GM23248 (cell line): Measurements from ENCODE around the gene TMEM273. TPM values are rescaled to one million over a fixed set of nuclear protein-coding genes. Genes with fewer than 3 reads are reported as not detected.

Experiments
- DNase-seq: peaks from one replicate; pipeline ENCODE4 v3.0.0-alpha.2; 2015
- H2AFZ ChIP-seq: fragments of 200-600 bp; sonication (generic); 2 replicates; pipeline ENCODE4 v1.6.1; 2016; ENCODE audit warnings: antibody characterized with exemption
- H3F3A ChIP-seq: fragments of 200-600 bp; sonication (generic); 2 replicates; pipeline ENCODE4 v1.6.1; 2016; ENCODE audit warnings: mild to moderate bottlenecking, antibody characterized with exemption, mixed run types; ENCODE audit not compliant: insufficient read depth
- H3K27ac ChIP-seq: fragments of 200-600 bp; sonication (generic); 2 replicates; pipeline ENCODE4 v1.5.1; 2016; ENCODE audit warnings: mild to moderate bottlenecking
- H3K27me3 ChIP-seq: fragments of 200-600 bp; sonication (generic); replicated peaks from 2 replicates; pipeline ENCODE4 v1.6.1; 2016; ENCODE audit warnings: mild to moderate bottlenecking; ENCODE audit not compliant: insufficient read depth
- H3K36me3 ChIP-seq: fragments of 200-600 bp; sonication (generic); 2 replicates; pipeline ENCODE4 v1.6.1; 2016; ENCODE audit warnings: low read depth, mild to moderate bottlenecking
- H3K4me1 ChIP-seq: fragments of 200-600 bp; sonication (generic); 2 replicates; pipeline ENCODE4 v1.6.1; 2016; ENCODE audit warnings: mild to moderate bottlenecking; ENCODE audit not compliant: insufficient read depth
- H3K4me2 ChIP-seq: fragments of 200-600 bp; sonication (generic); one replicate; pipeline ENCODE4 v1.6.1; 2016; ENCODE audit warnings: mild to moderate bottlenecking; ENCODE audit not compliant: unreplicated experiment
- H3K4me3 ChIP-seq: fragments of 200-600 bp; sonication (generic); 2 replicates; pipeline ENCODE4 v1.5.1; 2016; ENCODE audit warnings: mild to moderate bottlenecking
- H3K79me2 ChIP-seq: fragments of 200-600 bp; sonication (generic); 2 replicates; pipeline ENCODE4 v1.6.1; 2016; ENCODE audit warnings: mild to moderate bottlenecking; ENCODE audit not compliant: insufficient read depth
- H3K9ac ChIP-seq: fragments of 200-600 bp; sonication (generic); 2 replicates; pipeline ENCODE4 v1.6.1; 2016; ENCODE audit warnings: mild to moderate bottlenecking
- H3K9me2 ChIP-seq: fragments of 200-600 bp; sonication (generic); 2 replicates; pipeline ENCODE4 v1.6.1; 2016; ENCODE audit warnings: mixed run types, mild to moderate bottlenecking, moderate library complexity; ENCODE audit not compliant: insufficient read depth
- H3K9me3 ChIP-seq: fragments of 200-600 bp; sonication (generic); one replicate; pipeline ENCODE4 v1.6.1; 2017; ENCODE audit warnings: low read depth
- H4K20me1 ChIP-seq: fragments of 200-600 bp; sonication (generic); 2 replicates; pipeline ENCODE4 v1.6.0; 2016; ENCODE audit not compliant: insufficient read depth
- EZH2 ChIP-seq: fragments of 200-600 bp; sonication (generic); IDR thresholded peaks from 2 replicates; pipeline ENCODE4 v1.6.1; 2018; ENCODE audit warnings: antibody characterized with exemption, mild to moderate bottlenecking; ENCODE audit not compliant: insufficient read depth, poor library complexity, severe bottlenecking
- EZH2phosphoT487 ChIP-seq: fragments of 200-600 bp; sonication (generic); IDR thresholded peaks from 2 replicates; pipeline ENCODE4 v1.6.1; 2018; ENCODE audit warnings: antibody characterized with exemption, moderate library complexity, mild to moderate bottlenecking, low read depth; ENCODE audit not compliant: insufficient read depth
- WGBS, 2 experiments: methylation state at CpG; one replicate each; pipeline ENCODE4 v1.1.6; 2015 to 2017; ENCODE audit warnings: low lambda C conversion rate in 2 of 2, low coverage in 1 of 2; ENCODE audit errors: missing lambda C conversion rate in 2 of 2; 5-methylcytosine and 5-hydroxymethylcytosine counted together
- in situ Hi-C: fragments of 300-500 bp; cut with MboI; formaldehyde crosslinking; loops from 2 replicates; pipeline ENCODE4 v1.15.0; 2020
- polyA plus RNA-seq: library from polyadenylated mRNA; unstranded; fragments of >200 nt; fragmentation: Nextera tagmentation; extraction: Ambion mirVana; gene quantifications from 2 replicates; pipeline ENCODE4 v1.2.1, GENCODE V29; 2016
- total RNA-seq: library from RNA; depleted of rRNA; stranded (reverse); fragments of >200 nt; shearing (Covaris generic); gene quantifications from 2 replicates; pipeline ENCODE4 v1.2.3, GENCODE V29; 2014

TMEM273 gene
- total and polyA plus RNA-seq, 2 experiments from 2014 or later: not detected

DNA sequence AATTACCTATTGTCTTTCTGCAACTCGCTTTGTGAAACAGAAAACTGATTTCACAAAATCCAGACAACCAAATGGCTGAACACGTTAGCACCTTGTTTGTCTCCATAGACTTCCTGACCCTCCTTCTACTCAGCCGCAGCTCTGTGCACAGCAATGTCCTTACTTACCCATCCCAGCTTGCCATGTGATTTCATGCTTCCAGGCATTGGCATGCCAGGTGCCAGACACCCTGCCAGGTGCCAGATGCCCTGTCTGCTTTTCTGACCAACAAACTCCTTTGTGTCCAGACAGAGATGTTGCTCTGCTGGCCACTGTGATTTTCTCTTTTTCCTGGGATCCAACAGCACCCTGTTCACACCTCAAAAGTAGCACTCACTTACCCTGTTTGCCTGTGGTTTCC, 38.3 kb downstream of the TMEM273 start:
- H3K9me3 ChIP-seq: no peaks in the 10 kb centered on the region
- H3K4me2 ChIP-seq: no peak overlapping the region
- in situ Hi-C loops: loop anchor here (25.0 kb wide), 1 partner anchor 488 kb away; no protein-coding TSS in a partner anchor
- no peaks in the 10 kb centered on the region for H3K27me3 ChIP-seq
- H3K4me3 ChIP-seq: no peak overlapping the region
- no peaks in the 10 kb centered on the region for H3F3A ChIP-seq
- no peak overlapping the region for H2AFZ ChIP-seq
- H3K79me2 ChIP-seq: no peaks in the 10 kb centered on the region
- no peak for DNase-seq
- peaks cover 19% of the 10 kb centered on the region for H3K4me1 ChIP-seq
- TF ChIP-seq EZH2 (no peak), EZH2phosphoT487 (no peak)
- H3K9ac ChIP-seq: no peak overlapping the region
- no peaks in the 10 kb centered on the region for H3K9me2 ChIP-seq
- H3K36me3 ChIP-seq: no peaks in the 10 kb centered on the region
- WGBS, 2 experiments: 95 to 100% methylated on average over 3 of the region's 3 CpGs
- H3K27ac ChIP-seq: no peak overlapping the region
- no peaks in the 10 kb centered on the region for H4K20me1 ChIP-seq

DNA sequence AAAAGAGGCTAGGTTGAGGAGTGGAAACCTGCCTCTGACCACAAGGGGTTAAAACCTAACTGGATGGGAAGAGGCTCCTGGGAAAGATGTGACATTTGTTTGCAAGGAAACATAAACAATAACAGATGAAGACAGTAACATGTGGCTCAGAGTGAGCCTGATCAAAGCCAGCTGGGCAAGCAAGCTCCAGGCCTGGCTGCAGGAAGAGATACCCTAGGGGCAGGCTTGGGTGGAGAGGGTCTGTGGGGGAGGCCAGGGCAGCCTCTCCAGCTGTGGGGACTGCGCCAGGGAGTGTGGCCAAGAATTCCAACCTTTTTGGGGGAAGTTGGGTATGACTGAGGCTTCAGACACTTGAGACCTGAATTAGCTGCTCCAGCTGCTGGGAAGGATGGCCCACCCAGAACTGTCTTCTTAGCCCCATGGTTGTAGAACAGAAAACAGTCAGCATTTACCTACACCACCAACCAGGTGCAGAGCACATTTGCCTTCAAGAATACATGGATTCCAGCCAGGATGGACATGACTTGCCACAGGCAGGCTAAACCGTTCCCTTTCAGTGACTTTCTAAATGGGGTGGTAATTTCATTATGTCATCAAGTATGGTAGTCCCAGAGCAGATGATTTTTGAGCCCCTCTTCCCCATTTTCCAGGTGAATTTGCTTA, 44.0 kb downstream of the TMEM273 start:
- Histone ChIP-seq H4K20me1 (no peaks in the 10 kb centered on the region), H2AFZ (no peak overlapping the region), H3K9me2 (no peaks in the 10 kb centered on the region), H3K9me3 (no peaks in the 10 kb centered on the region), H3F3A (peaks cover 21% of the 10 kb centered on the region), H3K9ac (no peak overlapping the region), H3K4me2 (no peak overlapping the region), H3K79me2 (no peaks in the 10 kb centered on the region), H3K4me3 (no peak overlapping the region), H3K4me1 (peaks cover 38% of the 10 kb centered on the region), H3K36me3 (no peaks in the 10 kb centered on the region), H3K27me3 (no peaks in the 10 kb centered on the region), H3K27ac (no peak overlapping the region)
- DNase-seq: peak; percentile 61
- in situ Hi-C loops: no loop called here
- 21 to 36% methylated on average over 2 of the region's 2 CpGs for WGBS, 2 experiments
- no peak for TF ChIP-seq EZH2phosphoT487
- TF ChIP-seq EZH2: no peak

DNA sequence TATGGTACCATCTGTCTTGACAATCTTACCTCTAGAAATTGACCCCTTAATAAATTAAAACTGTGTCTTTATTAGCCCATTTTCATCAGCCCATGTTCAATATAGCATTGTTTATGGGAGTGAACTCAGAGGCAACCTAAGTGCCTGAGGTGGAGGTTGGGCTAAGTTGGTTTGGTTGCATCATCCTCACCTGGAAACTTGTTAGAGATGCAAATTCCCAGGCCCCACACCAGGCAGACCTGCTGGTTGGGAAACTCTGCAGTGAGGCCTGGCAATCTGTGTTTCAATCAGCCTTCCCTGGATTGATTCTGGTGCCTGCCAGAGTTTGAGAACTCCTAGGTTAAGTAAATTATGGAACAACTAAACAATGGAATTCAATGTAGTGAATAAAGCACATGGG, 44.9 kb downstream of the TMEM273 start:
- Histone ChIP-seq H3K4me2 (no peak overlapping the region), H4K20me1 (no peaks in the 10 kb centered on the region), H3K27me3 (no peaks in the 10 kb centered on the region), H3K4me3 (no peak overlapping the region), H3K9me2 (no peaks in the 10 kb centered on the region), H3K27ac (no peak overlapping the region), H3K79me2 (no peaks in the 10 kb centered on the region), H2AFZ (no peak overlapping the region), H3K9me3 (no peaks in the 10 kb centered on the region), H3F3A (peaks cover 28% of the 10 kb centered on the region), H3K9ac (no peak overlapping the region), H3K4me1 (peaks cover 44% of the 10 kb centered on the region), H3K36me3 (no peaks in the 10 kb centered on the region)
- no peak for DNase-seq
- TF ChIP-seq EZH2phosphoT487 (no peak), EZH2 (no peak)
- in situ Hi-C loops: no loop called here

DNA sequence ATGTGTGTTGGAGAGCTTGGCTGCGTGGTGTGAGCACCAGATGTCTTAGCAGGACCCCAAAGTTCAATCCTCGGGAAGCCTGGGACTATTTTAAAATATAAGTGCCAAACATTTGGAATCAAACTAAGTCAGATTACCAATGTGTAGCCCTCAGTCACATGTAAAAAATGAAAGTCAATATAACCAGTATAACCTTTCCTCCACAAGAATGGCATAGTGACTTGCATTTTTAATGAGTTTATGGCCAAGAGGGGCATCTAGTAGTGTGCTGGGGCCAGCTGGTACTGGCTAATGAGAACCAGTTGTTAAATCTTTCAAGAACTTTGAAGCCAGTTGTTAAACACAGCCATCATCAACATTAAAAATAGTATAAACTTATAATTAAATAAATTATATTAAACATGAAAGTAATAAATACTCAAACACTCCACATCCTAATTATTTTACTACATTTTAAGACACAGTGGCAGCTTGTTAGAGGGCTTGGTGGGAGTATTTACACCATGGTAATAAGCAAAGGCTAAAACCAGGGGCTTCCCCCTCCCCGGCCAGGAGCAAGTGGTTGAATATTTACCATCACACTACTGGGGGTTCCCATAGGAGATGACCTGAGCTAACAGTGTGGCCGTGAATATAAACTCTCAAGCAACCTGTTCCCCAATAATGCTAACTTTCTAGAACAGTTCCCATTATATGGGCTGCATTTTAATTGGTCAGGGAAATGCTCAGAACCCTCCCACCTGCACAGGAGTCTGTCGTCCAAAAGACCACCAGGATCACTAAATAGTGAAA, 46.5 kb downstream of the TMEM273 start:
- TF ChIP-seq EZH2 (no peak), EZH2phosphoT487 (no peak)
- peak; percentile 12 for DNase-seq
- WGBS, 2 experiments: 60 to 63% methylated on average over 5 of the region's 5 CpGs
- Histone ChIP-seq H3K9me2 (no peaks in the 10 kb centered on the region), H3K4me2 (peak overlapping the region; percentile 68), H3K9me3 (no peaks in the 10 kb centered on the region), H3K27ac (peak overlapping the region; percentile 100), H3K27me3 (no peaks in the 10 kb centered on the region), H3K36me3 (no peaks in the 10 kb centered on the region), H3K4me1 (peaks cover 48% of the 10 kb centered on the region), H3K4me3 (no peak overlapping the region), H3K79me2 (no peaks in the 10 kb centered on the region), H3F3A (peaks cover 28% of the 10 kb centered on the region), H3K9ac (peak overlapping the region; percentile 91; the same call in 1 of the 2 replicates), H4K20me1 (no peaks in the 10 kb centered on the region), H2AFZ (peak overlapping the region; percentile 53)
- in situ Hi-C loops: no loop called here
